K562 (cell line): ENCODE data around the gene HSPA1B. TPM values are rescaled to one million over a fixed set of nuclear protein-coding genes. Genes with fewer than 3 reads are reported as not detected.

Experiments
- BRCA1 ChIP-seq, 2 experiments: fragments of 450-650 bp in 1 of 2; sonication (generic) in 1 of 2; formaldehyde crosslinking in 1 of 2; IDR thresholded peaks; 2 replicates each; pipeline versions ENCODE4 v1.5.0 to v1.6.1; 2017 to 2020; ENCODE audit warnings: mild to moderate bottlenecking in 1 of 2, missing genetic modification reagents in 1 of 2
- EGR1 ChIP-seq: fragments of 450-650 bp; conservative IDR thresholded peaks from 2 replicates; pipeline ENCODE4 v1.6.1; 2017; ENCODE audit warnings: mild to moderate bottlenecking
- FOXP1 ChIP-seq: sonication (generic); formaldehyde crosslinking; IDR thresholded peaks from 2 replicates; pipeline ENCODE4 v1.8.0; 2022; ENCODE audit warnings: mild to moderate bottlenecking, missing genetic modification reagents
- HSF4 ChIP-seq: fragments of 250-450 bp; sonication (Bioruptor Pico); IDR thresholded peaks from 2 replicates; pipeline ENCODE4 v2.1.2; 2022; ENCODE audit warnings: mild to moderate bottlenecking, moderate library complexity, borderline replicate concordance
- JUNB ChIP-seq: fragments of 450-650 bp; formaldehyde crosslinking; conservative IDR thresholded peaks from 2 replicates; pipeline ENCODE4 v1.4.0; 2020; ENCODE audit warnings: mild to moderate bottlenecking
- MNT ChIP-seq, 2 experiments: fragments of 450-650 bp; conservative IDR thresholded peaks; 2 replicates each; pipeline ENCODE4 v1.6.1; 2017; ENCODE audit warnings: mild to moderate bottlenecking in 2 of 2, moderate library complexity in 2 of 2
- NONO ChIP-seq, 2 experiments: fragments of 200-400 bp in 1 of 2; fragments of 450-650 bp in 1 of 2; formaldehyde crosslinking in 1 of 2; IDR thresholded peaks; 2 replicates each; pipeline ENCODE4 v1.6.1; 2017; ENCODE audit warnings: low read depth in 2 of 2, mild to moderate bottlenecking in 2 of 2, moderate library complexity in 2 of 2, low read length in 1 of 2
- OTX1 ChIP-seq: fragments of 450-650 bp; formaldehyde crosslinking; IDR thresholded peaks from 2 replicates; pipeline ENCODE4 v1.4.0; 2022; ENCODE audit warnings: mild to moderate bottlenecking
- PHB2 ChIP-seq: fragments of 450-650 bp; IDR thresholded peaks from 2 replicates; pipeline ENCODE4 v1.6.1; 2017; ENCODE audit warnings: low read depth
- RNF2 ChIP-seq: sonication (generic); IDR thresholded peaks from 2 replicates; pipeline ENCODE4 v1.6.1; 2016
- SLC30A9 ChIP-seq: fragments of 250-450 bp; sonication (Bioruptor Pico); IDR thresholded peaks from 2 replicates; pipeline ENCODE4 v1.8.0; 2022; ENCODE audit warnings: mild to moderate bottlenecking, moderate library complexity
- SRSF1 ChIP-seq: fragments of 200-400 bp; formaldehyde crosslinking; IDR thresholded peaks from 2 replicates; pipeline ENCODE4 v1.6.1; 2017; ENCODE audit warnings: mild to moderate bottlenecking, low read depth, low read length, moderate library complexity
- ZNF740 ChIP-seq, 3 experiments: fragments of 200-800 bp in 1 of 3; sonication (Bioruptor generic) in 1 of 3; sonication (generic) in 1 of 3; formaldehyde crosslinking in 1 of 3; IDR thresholded peaks; 2 replicates each; pipeline versions ENCODE4 v1.6.1 to v1.8.0; 2016 to 2022; ENCODE audit warnings: mild to moderate bottlenecking in 2 of 3, missing compliant biosample characterization in 2 of 3, missing genetic modification characterization in 2 of 3, missing genetic modification reagents in 1 of 3
- polyA plus RNA-seq, 8 experiments: library from polyadenylated mRNA; depleted of rRNA in 4 of 8; stranded (reverse) in 5 of 8; unstranded in 3 of 8; fragments of >200 nt; fragmentation: Nextera tagmentation in 2 of 8; fragmentation: Illumina TruSeq in 1 of 8; extraction: Ambion mirVana in 2 of 8; extraction: Trizol in 1 of 8; gene quantifications; 2 replicates each; pipeline versions ENCODE4 v1.2.1 to v1.2.3, GENCODE V29; 2011 to 2014; ENCODE audit warnings: inconsistent platforms in 1 of 8, missing spikeins in 1 of 8
- total RNA-seq, 7 experiments: library from RNA; depleted of rRNA in 6 of 7; stranded (reverse); fragments of >200 nt in 6 of 7; fragmentation: Illumina TruSeq in 2 of 7; extraction: Trizol in 2 of 7; gene quantifications; 2 replicates each; pipeline versions ENCODE4 v1.2.1 to v1.2.3, GENCODE V29; 2011 to 2021; ENCODE audit warnings: low replicate concordance in 1 of 7
- TF ChIP-seq, protein P1 (sequence below): sonication (generic); formaldehyde crosslinking; IDR thresholded peaks from 2 replicates; pipeline ENCODE4 v1.8.0; 2022; ENCODE audit warnings: mild to moderate bottlenecking, missing genetic modification reagents

Gene HSPA1B
- total and polyA plus RNA-seq, 9 of the 15 experiments (the other 6 are each of a cell fraction or from before 2014, with no cell fraction given) = 0.27 to 227 (median 51.2) TPM

- no peak for TF ChIP-seq RNF2
- no peak for TF ChIP-seq JUNB
- no peak for TF ChIP-seq SLC30A9 (CRISPR knock-in tag)
- 0 out of 2 replicates have a peak, but pooled peaks have one; percentile 32 for TF ChIP-seq ZNF740 (CRISPR knock-in tag; IDR thresholded peaks at IDR 0.05)
- no peak for TF ChIP-seq ZNF740 (tag; IDR thresholded peaks at IDR 0.05)
- no peak for TF ChIP-seq EGR1
- TF ChIP-seq, protein P1, sequence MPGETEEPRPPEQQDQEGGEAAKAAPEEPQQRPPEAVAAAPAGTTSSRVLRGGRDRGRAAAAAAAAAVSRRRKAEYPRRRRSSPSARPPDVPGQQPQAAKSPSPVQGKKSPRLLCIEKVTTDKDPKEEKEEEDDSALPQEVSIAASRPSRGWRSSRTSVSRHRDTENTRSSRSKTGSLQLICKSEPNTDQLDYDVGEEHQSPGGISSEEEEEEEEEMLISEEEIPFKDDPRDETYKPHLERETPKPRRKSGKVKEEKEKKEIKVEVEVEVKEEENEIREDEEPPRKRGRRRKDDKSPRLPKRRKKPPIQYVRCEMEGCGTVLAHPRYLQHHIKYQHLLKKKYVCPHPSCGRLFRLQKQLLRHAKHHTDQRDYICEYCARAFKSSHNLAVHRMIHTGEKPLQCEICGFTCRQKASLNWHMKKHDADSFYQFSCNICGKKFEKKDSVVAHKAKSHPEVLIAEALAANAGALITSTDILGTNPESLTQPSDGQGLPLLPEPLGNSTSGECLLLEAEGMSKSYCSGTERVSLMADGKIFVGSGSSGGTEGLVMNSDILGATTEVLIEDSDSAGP (CRISPR knock-in tag) = no peak
- TF ChIP-seq OTX1 (CRISPR knock-in tag) = no peak
- no peak for TF ChIP-seq SRSF1
- 0 out of 2 replicates have a peak, but pooled peaks have one; percentile 5 for TF ChIP-seq PHB2
- no peak; the same call in 1 of the 2 replicates for TF ChIP-seq FOXP1 (CRISPR knock-in tag)
- TF ChIP-seq HSF4 (CRISPR knock-in tag) = no peak
- TF ChIP-seq MNT (conservative IDR thresholded peaks at IDR 0.05) = no peak
- no peak for TF ChIP-seq BRCA1 (IDR thresholded peaks at IDR 0.05)
- no peak for TF ChIP-seq BRCA1 (CRISPR knock-in tag; IDR thresholded peaks at IDR 0.05)
- TF ChIP-seq NONO (IDR thresholded peaks at IDR 0.05; ENCODE audit: low read depth in 2 of 2, low read length in 1 of 2) = no peak
These were observed 9.2 kb downstream of the HSPA1B start (continued) for GRCh38 chr6:31836474-31837368.
